ENCODE results near the gene DDX49.

The DDX49 gene

DNA sequence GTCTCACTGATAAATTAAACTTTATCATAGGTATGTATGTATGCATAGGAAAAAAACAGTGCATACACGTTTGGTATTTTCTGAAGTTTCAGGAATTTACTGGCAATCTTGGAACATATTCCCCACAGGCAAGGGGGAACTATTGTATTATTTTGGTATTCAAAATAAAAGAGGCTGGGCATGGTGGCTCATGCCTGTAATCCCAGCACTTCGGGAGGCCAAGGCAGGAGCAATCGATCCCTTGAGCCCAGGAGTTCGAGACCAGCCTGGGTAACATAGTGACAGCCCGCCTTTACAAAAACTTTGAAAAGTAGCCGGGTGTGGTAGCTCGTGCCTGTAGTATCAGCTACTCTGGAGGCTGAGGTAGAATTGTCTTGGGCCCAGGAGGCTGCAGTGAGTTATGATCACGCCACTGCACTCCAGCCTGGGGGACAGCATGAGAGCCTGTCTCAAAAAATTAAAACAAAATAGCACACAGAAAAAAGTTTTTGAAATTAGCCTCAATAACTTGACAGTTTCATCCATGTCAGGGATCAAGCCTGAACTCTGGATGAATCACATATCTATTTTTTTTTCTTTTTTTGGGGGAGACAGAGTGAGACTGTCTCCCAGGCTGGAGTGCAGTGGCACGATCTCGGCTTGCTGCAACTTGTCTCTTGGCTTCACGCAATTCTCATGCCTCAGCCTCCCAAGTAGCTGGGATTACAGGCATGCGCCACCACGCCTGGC lies 50.6 kb downstream of the DDX49 start:
- DNase-seq (ENCODE audit: low read depth in 1 of 2, low spot score in 1 of 2) = no peak

DNA sequence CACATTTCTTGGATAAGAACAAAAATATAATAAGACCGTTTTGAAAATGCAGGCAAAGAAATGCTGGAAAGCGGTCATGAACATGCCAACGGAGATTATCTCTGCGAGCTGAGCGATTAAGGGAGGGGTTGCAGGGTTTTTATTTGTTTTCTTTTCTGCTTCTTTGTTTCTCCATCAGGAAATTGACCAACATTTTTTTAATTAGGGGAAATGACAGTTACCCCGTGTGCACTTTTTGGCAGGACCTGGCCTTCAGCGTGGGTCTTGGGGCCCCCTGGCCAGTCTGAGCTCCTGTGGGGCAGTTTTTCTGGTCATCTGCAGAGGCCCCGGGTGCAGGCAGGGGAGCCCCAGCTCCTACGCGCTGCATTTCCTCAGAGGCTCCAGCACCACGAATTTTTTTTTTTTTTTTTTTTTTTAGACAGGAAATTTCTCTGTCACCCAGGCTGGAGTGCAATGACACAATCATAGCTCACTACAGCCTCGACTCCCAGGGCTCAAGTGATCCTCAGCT lies 52.8 kb downstream of the DDX49 start:
- no peak for DNase-seq (ENCODE audit: low read depth in 1 of 2, low spot score in 1 of 2)

DNA sequence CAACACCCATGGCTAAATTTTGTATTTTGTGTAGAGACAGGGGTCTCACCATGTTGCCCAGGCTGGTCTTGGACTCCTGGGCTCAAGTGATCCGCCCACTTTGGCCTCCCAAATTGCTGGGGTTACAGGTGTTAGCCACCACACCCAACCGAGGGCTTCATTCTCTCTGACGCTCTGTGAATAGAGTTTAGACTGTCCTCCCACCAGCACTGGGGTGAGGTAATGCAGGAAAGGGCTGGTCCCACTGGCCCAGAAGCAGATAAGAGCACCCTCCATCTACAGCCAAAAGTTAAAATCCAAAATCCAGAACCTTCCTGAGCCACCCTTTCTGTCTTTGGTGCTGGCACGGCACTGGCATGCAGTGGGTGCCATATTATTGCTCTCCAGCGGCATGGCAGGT lies 53.3 kb downstream of the DDX49 start:
- no peak for DNase-seq (ENCODE audit: low read depth in 1 of 2, low spot score in 1 of 2)

DNA sequence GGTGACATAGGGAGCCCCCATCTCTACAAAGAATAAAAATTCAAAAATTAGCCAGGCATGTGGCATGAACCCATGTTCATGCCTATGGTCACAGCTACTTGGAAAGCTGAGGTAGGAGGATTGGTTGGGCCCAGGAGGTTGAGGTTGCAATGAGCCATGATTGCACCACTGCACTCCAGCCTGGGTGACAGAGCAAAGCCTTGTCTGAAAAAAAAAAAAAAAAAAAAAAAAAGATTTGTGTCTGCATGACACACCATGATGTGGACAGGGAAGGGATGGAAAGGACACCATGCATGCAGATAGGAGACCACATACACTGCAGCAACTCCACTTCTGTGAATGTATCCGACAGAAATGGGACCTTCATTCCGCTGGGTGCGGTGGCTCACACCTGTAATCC lies 55.5 kb downstream of the DDX49 start:
- no peak for DNase-seq (ENCODE audit: low read depth in 1 of 2, low spot score in 1 of 2)

DNA sequence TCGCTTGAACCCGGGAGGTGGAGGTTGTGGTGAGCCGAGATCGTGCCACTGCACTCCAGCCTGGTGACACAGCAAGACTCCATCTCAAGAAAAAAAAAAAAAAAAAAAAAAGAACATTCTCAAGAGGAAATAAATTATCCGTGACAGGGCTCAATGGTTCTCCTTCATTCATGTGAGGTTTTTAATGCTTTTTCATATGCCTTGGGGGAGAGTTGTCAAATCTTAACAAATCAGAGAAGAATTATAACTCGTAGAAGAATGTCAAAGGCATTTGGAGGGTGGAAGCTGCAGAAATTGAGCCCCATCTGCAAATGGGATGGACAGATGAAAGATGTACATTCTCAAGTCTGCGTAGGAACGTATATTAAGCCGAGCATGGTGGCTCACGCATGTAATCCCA lies 56.4 kb downstream of the DDX49 start:
- no peak for DNase-seq (ENCODE audit: low read depth in 1 of 2, low spot score in 1 of 2)
